ENCODE results near the gene TACR1. TPM values are rescaled to one million over a fixed set of nuclear protein-coding genes. Genes with fewer than 3 reads are reported as not detected.

The TACR1 gene
- polyA plus RNA-seq, 1 of the 3 experiments (the other 2 are of a cell fraction) = under 0.01 TPM

- no peak for DNase-seq
- Histone ChIP-seq H3K9ac (no peak overlapping the region; the same call in 1 of the 2 replicates), H3K9me3 (no peaks in the 10 kb centered on the region), H3K4me1 (ENCODE audit: control insufficient read depth in 1 of 2, insufficient read depth in 2 of 2, low read depth in 1 of 2, low read length in 1 of 2) (peaks cover 0 to 18% of the 10 kb centered on the region in 2 experiments; a peak in 3 of 4 replicates), H3F3A (replicated peaks; ENCODE audit: insufficient read depth) (peaks cover 17% of the 10 kb centered on the region), H3K27ac (ENCODE audit: low read depth in 2 of 2, low read length in 1 of 2) (peak overlapping the region; percentile 19 to 94; a peak in 3 of 4 replicates), H2AFZ (ENCODE audit: low read depth) (peak overlapping the region; percentile 63), H3K4me2 (peak overlapping the region; percentile 71), H3K4me3 (ENCODE audit: low read depth in 2 of 2, low read length in 1 of 2) (peak overlapping the region in 1 of 2 experiments; percentile 41; a peak in 2 of 4 replicates), H3K36me3 (replicated peaks in 1 of 2; ENCODE audit: control insufficient read depth in 1 of 2, insufficient read depth in 2 of 2, low read length in 1 of 2) (no peaks in the 10 kb centered on the region), H3K27me3 (ENCODE audit: insufficient read depth) (no peaks in the 10 kb centered on the region), H3K79me2 (ENCODE audit: insufficient read depth) (no peaks in the 10 kb centered on the region), H4K20me1 (ENCODE audit: insufficient read depth) (no peaks in the 10 kb centered on the region), H3K9me2 (no peaks in the 10 kb centered on the region)
- TF ChIP-seq JUND (IDR thresholded peaks at IDR 0.05) (peak; percentile 84), MAX (IDR thresholded peaks at IDR 0.05; ENCODE audit: low read depth) (0 out of 2 replicates have a peak, but pooled peaks have one; percentile 21), PBX3 (IDR thresholded peaks at IDR 0.05) (peak; percentile 28; the same call in 1 of the 2 replicates), RXRA (IDR thresholded peaks at IDR 0.05; ENCODE audit: borderline replicate concordance, low read depth) (0 out of 2 replicates have a peak, but pooled peaks have one; percentile 11), TCF12 (IDR thresholded peaks at IDR 0.05) (peak; percentile 55; the same call in 1 of the 2 replicates), RCOR1 (IDR thresholded peaks at IDR 0.05; ENCODE audit: low read length) (no peak), FOSL2 (IDR thresholded peaks at IDR 0.05; ENCODE audit: borderline replicate concordance, low read depth) (peak; percentile 85), NFIC (IDR thresholded peaks at IDR 0.05; ENCODE audit: borderline replicate concordance) (0 out of 2 replicates have a peak, but pooled peaks have one; percentile 37), RFX5 (IDR thresholded peaks at IDR 0.05; ENCODE audit: low read length) (no peak), EZH2phosphoT487 (IDR thresholded peaks at IDR 0.05; ENCODE audit: borderline replicate concordance, low read depth) (no peak), EP300 (IDR thresholded peaks at IDR 0.05; ENCODE audit: borderline replicate concordance in 1 of 2, low read depth in 1 of 2, low read length in 1 of 2) (peak in 1 of 2 experiments; percentile 37; a peak in 1 of 4 replicates), YY1 (IDR thresholded peaks at IDR 0.05; ENCODE audit: low read depth) (no peak), TEAD4 (IDR thresholded peaks at IDR 0.05; ENCODE audit: borderline replicate concordance, insufficient read depth) (no peak), MEF2A (IDR thresholded peaks at IDR 0.05; ENCODE audit: borderline replicate concordance, low read depth) (0 out of 2 replicates have a peak, but pooled peaks have one; percentile 7)
- CTCF ChIA-PET = interaction anchor here (1.0 to 1.8 kb wide), 2 partner anchors 16 kb away, joined by 4 to 6 read pairs; no protein-coding TSS in a partner anchor
- POLR2A ChIA-PET = no interaction called here
- 74% methylated on average over 4 of the region's 4 CpGs for WGBS (ENCODE audit: low lambda C conversion rate)
Measured at GRCh38 chr2:75047992-75048625, 151.2 kb downstream of the TACR1 start.

- no peaks in the 10 kb centered on the region for H3K36me3 ChIP-seq (replicated peaks in 1 of 2; ENCODE audit: control insufficient read depth in 1 of 2, insufficient read depth in 2 of 2, low read length in 1 of 2)
- WGBS (ENCODE audit: low lambda C conversion rate) = 71% methylated on average over 2 of the region's 2 CpGs
- H3K9me2 ChIP-seq = no peaks in the 10 kb centered on the region
- ChIA-PET POLR2A (no interaction called here), CTCF (interaction anchor here (1.0 kb wide), 1 partner anchor 17 kb away, joined by 4 read pairs; no protein-coding TSS in a partner anchor)
- H4K20me1 ChIP-seq (ENCODE audit: insufficient read depth) = no peaks in the 10 kb centered on the region
- H3K27ac ChIP-seq (ENCODE audit: low read depth in 2 of 2, low read length in 1 of 2) = peak overlapping the region; percentile 19 to 94; a peak in 3 of 4 replicates
- DNase-seq = no peak
- peak overlapping the region; percentile 71 for H3K4me2 ChIP-seq
- TF ChIP-seq TEAD4 (IDR thresholded peaks at IDR 0.05; ENCODE audit: borderline replicate concordance, insufficient read depth) = no peak
- TF ChIP-seq RFX5 (IDR thresholded peaks at IDR 0.05; ENCODE audit: low read length) = no peak
- TF ChIP-seq ELF1 (IDR thresholded peaks at IDR 0.05) = no peak
- peak; percentile 69 for TF ChIP-seq FOSL2 (IDR thresholded peaks at IDR 0.05; ENCODE audit: borderline replicate concordance, low read depth)
- TF ChIP-seq MEF2A (IDR thresholded peaks at IDR 0.05; ENCODE audit: borderline replicate concordance, low read depth) = 0 out of 2 replicates have a peak, but pooled peaks have one; percentile 7
- no peak for TF ChIP-seq EP300 (IDR thresholded peaks at IDR 0.05; ENCODE audit: borderline replicate concordance in 1 of 2, low read depth in 1 of 2, low read length in 1 of 2)
- no peak for TF ChIP-seq CTCF (IDR thresholded peaks at IDR 0.05)
- peak; percentile 69 for TF ChIP-seq JUND (IDR thresholded peaks at IDR 0.05)
- 0 out of 2 replicates have a peak, but pooled peaks have one; percentile 31 for TF ChIP-seq YY1 (IDR thresholded peaks at IDR 0.05; ENCODE audit: low read depth)
- no peak for TF ChIP-seq FOXJ3 (CRISPR knock-in tag; IDR thresholded peaks at IDR 0.05)
- no peak overlapping the region; the same call in 1 of the 2 replicates for H3K9ac ChIP-seq
- H3K9me3 ChIP-seq = no peaks in the 10 kb centered on the region
- peak overlapping the region in 1 of 2 experiments; percentile 41; a peak in 2 of 4 replicates for H3K4me3 ChIP-seq (ENCODE audit: low read depth in 2 of 2, low read length in 1 of 2)
- H2AFZ ChIP-seq (ENCODE audit: low read depth) = peak overlapping the region; percentile 63
- peaks cover 17% of the 10 kb centered on the region for H3F3A ChIP-seq (replicated peaks; ENCODE audit: insufficient read depth)
- H3K4me1 ChIP-seq (ENCODE audit: control insufficient read depth in 1 of 2, insufficient read depth in 2 of 2, low read depth in 1 of 2, low read length in 1 of 2) = peaks cover 0 to 18% of the 10 kb centered on the region in 2 experiments; a peak in 3 of 4 replicates
- no peaks in the 10 kb centered on the region for H3K79me2 ChIP-seq (ENCODE audit: insufficient read depth)
- H3K27me3 ChIP-seq (ENCODE audit: insufficient read depth) = no peaks in the 10 kb centered on the region
Measured at GRCh38 chr2:75047189-75047991, 151.9 kb downstream of the TACR1 start.
